ENCODE measurements around the gene RHO. TPM values are rescaled to one million over a fixed set of nuclear protein-coding genes. Genes with fewer than 3 reads are reported as not detected.
"Not testable (repeated sequence)": the region's sequence is repeated elsewhere in the genome, so short reads cannot be mapped to it uniquely, and the experiment has no call there.

Gene RHO
- total RNA-seq, 2 donors from 2014 or later, result 0.22 to 0.26 TPM

- Histone ChIP-seq H3K9ac (ENCODE audit: extremely low read depth, low read length, poor library complexity, severe bottlenecking) (no peak overlapping the region), H3K27me3 (ENCODE audit: control insufficient read depth, insufficient read depth, low read length, poor library complexity, severe bottlenecking) (no peaks in the 10 kb centered on the region), H3K9me3 (ENCODE audit: control insufficient read depth, low read length) (no peaks in the 10 kb centered on the region), H3K27ac (ENCODE audit: low read depth, low read length) (no peak overlapping the region), H3K4me3 (ENCODE audit: low read length) (no peak overlapping the region), H3K36me3 (ENCODE audit: control insufficient read depth, insufficient read depth, low read length) (peaks cover 32% of the 10 kb centered on the region), H3K4me1 (ENCODE audit: control insufficient read depth, insufficient read depth, low read length) (peaks cover 3% of the 10 kb centered on the region)
- TF ChIP-seq CTCF (conservative IDR thresholded peaks at IDR 0.05), result peak; percentile 72
- Mint-ChIP-seq H3K9me3 (no peaks in the 10 kb centered on the region), H3K36me3 (ENCODE audit: low read depth) (peaks cover 41% of the 10 kb centered on the region), H3K4me1 (peaks cover 15% of the 10 kb centered on the region), H3K27me3 (ENCODE audit: insufficient read depth) (no peaks in the 10 kb centered on the region), H3K27ac (peak overlapping the region; percentile 52), H3K4me3 (no peak overlapping the region)
- peak; percentile 71 for DNase-seq
- WGBS, 2 experiments (ENCODE audit: insufficient coverage in 1 of 2, insufficient read length in 1 of 2), result 96% methylated on average over 1 of the region's 1 CpG; no CpG with 5 or more reads in 1 of the 2 experiments
Observed at GRCh38 chr3:129482721-129483120, 45.7 kb upstream of the RHO start.

GRCh38 chr3:129483870-129484269, 44.6 kb upstream of the RHO start:
- no peak overlapping the region for H3K27ac ChIP-seq (ENCODE audit: low read depth, low read length)
- Mint-ChIP-seq H3K9me3 (no peaks in the 10 kb centered on the region), H3K4me3 (no peak overlapping the region), H3K4me1 (peaks cover 15% of the 10 kb centered on the region), H3K27me3 (ENCODE audit: insufficient read depth) (no peaks in the 10 kb centered on the region), H3K27ac (no peak overlapping the region), H3K36me3 (ENCODE audit: low read depth) (peaks cover 32% of the 10 kb centered on the region)
- H3K4me3 ChIP-seq (ENCODE audit: low read length), result no peak overlapping the region
- no peaks in the 10 kb centered on the region for H3K27me3 ChIP-seq (ENCODE audit: control insufficient read depth, insufficient read depth, low read length, poor library complexity, severe bottlenecking)
- no peak for TF ChIP-seq CTCF (conservative IDR thresholded peaks at IDR 0.05)
- WGBS, 2 experiments (ENCODE audit: insufficient coverage in 1 of 2, insufficient read length in 1 of 2), result 67 to 87% methylated on average over 6 to 8 of the region's 8 CpGs
- H3K9ac ChIP-seq (ENCODE audit: extremely low read depth, low read length, poor library complexity, severe bottlenecking), result no peak overlapping the region
- H3K36me3 ChIP-seq (ENCODE audit: control insufficient read depth, insufficient read depth, low read length), result peaks cover 20% of the 10 kb centered on the region
- DNase-seq, result no peak
- H3K9me3 ChIP-seq (ENCODE audit: control insufficient read depth, low read length), result no peaks in the 10 kb centered on the region
- peaks cover 3% of the 10 kb centered on the region for H3K4me1 ChIP-seq (ENCODE audit: control insufficient read depth, insufficient read depth, low read length)

- H3K27me3 ChIP-seq (ENCODE audit: control insufficient read depth, insufficient read depth, low read length, poor library complexity, severe bottlenecking); H3K9me3 ChIP-seq (ENCODE audit: control insufficient read depth, low read length); H3K4me3 Mint-ChIP-seq; H3K9me3 Mint-ChIP-seq; H3K4me1 ChIP-seq (ENCODE audit: control insufficient read depth, insufficient read depth, low read length); H3K27ac Mint-ChIP-seq; H3K27me3 Mint-ChIP-seq (ENCODE audit: insufficient read depth); H3K4me3 ChIP-seq (ENCODE audit: low read length); H3K9ac ChIP-seq (ENCODE audit: extremely low read depth, low read length, poor library complexity, severe bottlenecking); H3K27ac ChIP-seq (ENCODE audit: low read depth, low read length); DNase-seq: not testable (repeated sequence)
- 93 to 100% methylated on average over 5 to 6 of the region's 6 CpGs for WGBS, 2 experiments (ENCODE audit: insufficient coverage in 1 of 2, insufficient read length in 1 of 2)
- peaks cover 26% of the 10 kb centered on the region for H3K36me3 Mint-ChIP-seq (ENCODE audit: low read depth)
- H3K36me3 ChIP-seq (ENCODE audit: control insufficient read depth, insufficient read depth, low read length), result peaks cover 15% of the 10 kb centered on the region
- H3K4me1 Mint-ChIP-seq, result peaks cover 15% of the 10 kb centered on the region
Observed at GRCh38 chr3:129485146-129485545, 43.3 kb upstream of the RHO start.
